HepG2 (cell line): ENCODE results near the gene S100A8.

ENCODE experiments used
- GZF1 ChIP-seq: sonication (generic); formaldehyde crosslinking; IDR thresholded peaks from 2 replicates; pipeline ENCODE4 v1.5.1; 2020; ENCODE audit warnings: mild to moderate bottlenecking, missing genetic modification reagents
- SAFB2 ChIP-seq: sonication (generic); formaldehyde crosslinking; IDR thresholded peaks from 2 replicates; pipeline ENCODE4 v1.5.1; 2020; ENCODE audit warnings: missing genetic modification reagents, low read depth, mild to moderate bottlenecking, borderline replicate concordance
- ZNF629 ChIP-seq: sonication (generic); formaldehyde crosslinking; conservative IDR thresholded peaks from 2 replicates; pipeline ENCODE4 v1.5.0; 2020; ENCODE audit warnings: missing genetic modification reagents
- ZNF709 ChIP-seq: sonication (generic); formaldehyde crosslinking; IDR thresholded peaks from 2 replicates; pipeline ENCODE4 v1.5.0; 2020; ENCODE audit warnings: mild to moderate bottlenecking, missing genetic modification reagents
- TF ChIP-seq, protein P1 (sequence below): sonication (generic); formaldehyde crosslinking; IDR thresholded peaks from 2 replicates; pipeline ENCODE4 v1.9.0; 2021; ENCODE audit warnings: missing genetic modification reagents, borderline replicate concordance
- TF ChIP-seq, protein P2 (sequence below): sonication (generic); formaldehyde crosslinking; IDR thresholded peaks from 2 replicates; pipeline ENCODE4 v1.5.0; 2020; ENCODE audit warnings: mild to moderate bottlenecking, missing genetic modification reagents, moderate library complexity

DNA sequence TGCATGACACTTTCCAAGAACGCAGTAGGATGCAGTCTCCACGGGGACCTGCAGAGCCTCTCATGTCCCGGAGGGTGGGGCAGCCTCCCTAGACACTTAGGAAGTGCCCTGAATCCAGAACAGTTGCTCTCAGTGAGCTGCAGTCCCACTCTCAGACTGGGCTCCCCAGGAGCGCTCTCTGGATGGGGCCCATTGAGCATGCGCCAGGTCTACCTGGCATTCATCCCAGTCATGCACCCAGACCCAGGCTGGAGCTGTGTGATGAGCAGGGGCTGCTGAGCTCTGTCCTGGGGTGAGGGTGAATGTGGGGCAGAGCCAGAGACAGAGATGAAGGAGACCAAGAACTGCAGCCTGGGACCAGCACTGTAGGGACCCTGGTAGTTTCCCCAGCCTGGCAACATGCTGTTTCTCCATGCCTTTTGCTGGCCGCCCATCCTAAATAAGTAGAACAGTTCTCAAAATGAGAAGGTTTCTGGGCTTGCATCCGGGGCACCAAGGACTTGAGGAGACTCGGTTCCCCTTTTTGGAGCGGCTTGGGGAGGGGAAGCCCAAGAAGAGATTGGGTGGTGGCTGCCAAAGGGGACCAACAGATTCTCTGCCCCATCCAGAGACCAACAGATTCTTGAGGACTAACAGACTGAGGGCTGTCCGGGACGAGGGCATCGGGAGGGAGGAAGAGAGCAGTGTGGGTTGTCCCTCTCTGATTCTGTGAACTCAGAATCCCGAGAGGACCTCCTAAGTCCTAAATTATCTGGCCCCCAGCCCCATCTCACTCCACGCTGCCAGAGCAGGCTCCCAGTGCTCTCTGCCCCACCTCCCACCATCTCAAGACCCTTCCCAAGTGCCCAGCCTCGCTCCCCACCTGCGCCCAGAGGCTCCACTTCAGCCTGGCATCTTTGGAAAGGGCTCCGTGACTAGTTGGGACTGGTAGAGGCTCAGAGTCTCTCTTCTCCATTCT is 41.2 kb downstream of the S100A8 start:
- TF ChIP-seq ZNF709 (CRISPR knock-in tag) (no peak), GZF1 (CRISPR knock-in tag) (no peak), SAFB2 (CRISPR knock-in tag) (no peak), ZNF629 (CRISPR knock-in tag) (no peak)
- TF ChIP-seq, protein P1, sequence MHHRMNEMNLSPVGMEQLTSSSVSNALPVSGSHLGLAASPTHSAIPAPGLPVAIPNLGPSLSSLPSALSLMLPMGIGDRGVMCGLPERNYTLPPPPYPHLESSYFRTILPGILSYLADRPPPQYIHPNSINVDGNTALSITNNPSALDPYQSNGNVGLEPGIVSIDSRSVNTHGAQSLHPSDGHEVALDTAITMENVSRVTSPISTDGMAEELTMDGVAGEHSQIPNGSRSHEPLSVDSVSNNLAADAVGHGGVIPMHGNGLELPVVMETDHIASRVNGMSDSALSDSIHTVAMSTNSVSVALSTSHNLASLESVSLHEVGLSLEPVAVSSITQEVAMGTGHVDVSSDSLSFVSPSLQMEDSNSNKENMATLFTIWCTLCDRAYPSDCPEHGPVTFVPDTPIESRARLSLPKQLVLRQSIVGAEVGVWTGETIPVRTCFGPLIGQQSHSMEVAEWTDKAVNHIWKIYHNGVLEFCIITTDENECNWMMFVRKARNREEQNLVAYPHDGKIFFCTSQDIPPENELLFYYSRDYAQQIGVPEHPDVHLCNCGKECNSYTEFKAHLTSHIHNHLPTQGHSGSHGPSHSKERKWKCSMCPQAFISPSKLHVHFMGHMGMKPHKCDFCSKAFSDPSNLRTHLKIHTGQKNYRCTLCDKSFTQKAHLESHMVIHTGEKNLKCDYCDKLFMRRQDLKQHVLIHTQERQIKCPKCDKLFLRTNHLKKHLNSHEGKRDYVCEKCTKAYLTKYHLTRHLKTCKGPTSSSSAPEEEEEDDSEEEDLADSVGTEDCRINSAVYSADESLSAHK: no peak
- TF ChIP-seq, protein P2, sequence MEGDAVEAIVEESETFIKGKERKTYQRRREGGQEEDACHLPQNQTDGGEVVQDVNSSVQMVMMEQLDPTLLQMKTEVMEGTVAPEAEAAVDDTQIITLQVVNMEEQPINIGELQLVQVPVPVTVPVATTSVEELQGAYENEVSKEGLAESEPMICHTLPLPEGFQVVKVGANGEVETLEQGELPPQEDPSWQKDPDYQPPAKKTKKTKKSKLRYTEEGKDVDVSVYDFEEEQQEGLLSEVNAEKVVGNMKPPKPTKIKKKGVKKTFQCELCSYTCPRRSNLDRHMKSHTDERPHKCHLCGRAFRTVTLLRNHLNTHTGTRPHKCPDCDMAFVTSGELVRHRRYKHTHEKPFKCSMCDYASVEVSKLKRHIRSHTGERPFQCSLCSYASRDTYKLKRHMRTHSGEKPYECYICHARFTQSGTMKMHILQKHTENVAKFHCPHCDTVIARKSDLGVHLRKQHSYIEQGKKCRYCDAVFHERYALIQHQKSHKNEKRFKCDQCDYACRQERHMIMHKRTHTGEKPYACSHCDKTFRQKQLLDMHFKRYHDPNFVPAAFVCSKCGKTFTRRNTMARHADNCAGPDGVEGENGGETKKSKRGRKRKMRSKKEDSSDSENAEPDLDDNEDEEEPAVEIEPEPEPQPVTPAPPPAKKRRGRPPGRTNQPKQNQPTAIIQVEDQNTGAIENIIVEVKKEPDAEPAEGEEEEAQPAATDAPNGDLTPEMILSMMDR (CRISPR knock-in tag): no peak
